ENCODE results near the gene ROBO3. TPM values are rescaled to one million over a fixed set of nuclear protein-coding genes. Genes with fewer than 3 reads are reported as not detected.

Gene ROBO3
- total RNA-seq, 4 donors from 2014 or later = 5.6 to 38.6 (median 17.0) TPM

DNA sequence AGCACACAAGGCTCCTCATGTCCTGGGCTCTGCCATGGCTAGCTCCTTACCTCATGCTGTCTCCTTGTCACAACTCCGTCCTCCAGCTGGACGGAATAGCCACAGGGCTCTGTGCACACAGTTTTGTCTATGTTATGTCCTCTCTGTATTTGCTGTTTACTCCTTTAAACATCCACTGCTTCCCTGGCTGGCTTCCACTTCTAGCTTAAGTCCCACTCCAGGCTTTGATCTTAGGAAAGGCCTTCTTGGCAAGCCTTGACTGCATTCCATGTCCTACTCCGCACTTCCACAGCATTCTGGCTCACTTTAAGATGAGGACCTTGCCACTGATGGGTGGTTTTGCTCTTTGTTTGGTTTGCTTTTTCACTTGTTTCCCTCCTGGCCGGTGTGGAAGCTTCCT, 22.9 kb upstream of the ROBO3 start:
- TF ChIP-seq POLR2A (IDR thresholded peaks at IDR 0.05) (no peak), EP300 (IDR thresholded peaks at IDR 0.05; ENCODE audit: low read depth) (no peak), POLR2AphosphoS5 (IDR thresholded peaks at IDR 0.05) (no peak)
- TF ChIP-seq, protein P1, sequence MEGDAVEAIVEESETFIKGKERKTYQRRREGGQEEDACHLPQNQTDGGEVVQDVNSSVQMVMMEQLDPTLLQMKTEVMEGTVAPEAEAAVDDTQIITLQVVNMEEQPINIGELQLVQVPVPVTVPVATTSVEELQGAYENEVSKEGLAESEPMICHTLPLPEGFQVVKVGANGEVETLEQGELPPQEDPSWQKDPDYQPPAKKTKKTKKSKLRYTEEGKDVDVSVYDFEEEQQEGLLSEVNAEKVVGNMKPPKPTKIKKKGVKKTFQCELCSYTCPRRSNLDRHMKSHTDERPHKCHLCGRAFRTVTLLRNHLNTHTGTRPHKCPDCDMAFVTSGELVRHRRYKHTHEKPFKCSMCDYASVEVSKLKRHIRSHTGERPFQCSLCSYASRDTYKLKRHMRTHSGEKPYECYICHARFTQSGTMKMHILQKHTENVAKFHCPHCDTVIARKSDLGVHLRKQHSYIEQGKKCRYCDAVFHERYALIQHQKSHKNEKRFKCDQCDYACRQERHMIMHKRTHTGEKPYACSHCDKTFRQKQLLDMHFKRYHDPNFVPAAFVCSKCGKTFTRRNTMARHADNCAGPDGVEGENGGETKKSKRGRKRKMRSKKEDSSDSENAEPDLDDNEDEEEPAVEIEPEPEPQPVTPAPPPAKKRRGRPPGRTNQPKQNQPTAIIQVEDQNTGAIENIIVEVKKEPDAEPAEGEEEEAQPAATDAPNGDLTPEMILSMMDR (IDR thresholded peaks at IDR 0.05) = no peak
- peaks cover 98% of the 10 kb centered on the region for H3K27me3 ChIP-seq
- no peak for DNase-seq
- in situ Hi-C loops (cut with MboI; ENCODE audit: low pct_ligation_motif_present in 1 of 4, low pct_unique_long_range_greater_than_20kb in 1 of 4, low sequenced_read_pairs in 3 of 4) (loop anchor here in 2 of 4 donors (25.0 kb wide), 2 partner anchors 180 to 430 kb away; partner anchors contain the start of genes SIAE (in 2 of the 2), SPA17 (in 2 of the 2) and OR8B4 (in 1 of the 2)), intact Hi-C loops (cut with DNase I; ENCODE audit: low total_unique reads) (no loop called here)
- no peak overlapping the region for H3K4me3 ChIP-seq
- H3K9me3 ChIP-seq = no peaks in the 10 kb centered on the region
- H3K4me1 ChIP-seq = peaks cover 10 to 30% (median 18%) of the 10 kb centered on the region in 4 donors
- no peaks in the 10 kb centered on the region for H3K36me3 ChIP-seq
- 39 to 53% methylated on average over 3 to 4 of the region's 4 CpGs for WGBS, 2 donors (ENCODE audit: low coverage in 1 of 2)
- no peak overlapping the region for H3K27ac ChIP-seq

DNA sequence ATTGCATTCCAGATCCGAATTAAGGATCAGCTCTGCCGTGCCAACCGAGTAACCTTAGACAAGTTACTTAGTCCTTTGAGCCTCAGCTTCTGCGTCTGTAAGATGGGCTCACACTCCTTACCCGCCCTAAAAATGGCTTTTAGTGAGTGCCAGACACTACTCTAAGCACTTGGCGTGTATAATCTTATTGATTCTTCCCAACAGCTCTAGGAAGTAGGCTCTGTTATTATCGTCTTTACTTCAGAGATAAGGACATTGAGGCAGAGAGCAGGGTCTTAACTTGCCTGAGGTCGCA, 21.7 kb upstream of the ROBO3 start:
- intact Hi-C loops (cut with DNase I; ENCODE audit: low total_unique reads) (no loop called here), in situ Hi-C loops (cut with MboI; ENCODE audit: low pct_ligation_motif_present in 1 of 4, low pct_unique_long_range_greater_than_20kb in 1 of 4, low sequenced_read_pairs in 3 of 4) (loop anchor here in 2 of 4 donors (25.0 kb wide), 2 partner anchors 181 to 431 kb away; partner anchors contain the start of genes SIAE (in 2 of the 2), SPA17 (in 2 of the 2) and OR8B4 (in 1 of the 2))
- Histone ChIP-seq H3K27me3 (peaks cover 100% of the 10 kb centered on the region), H3K36me3 (no peaks in the 10 kb centered on the region), H3K9me3 (no peaks in the 10 kb centered on the region), H3K4me1 (peaks cover 10 to 29% (median 18%) of the 10 kb centered on the region in 4 donors), H3K4me3 (no peak overlapping the region), H3K27ac (no peak overlapping the region)
- DNase-seq = no peak
- TF ChIP-seq POLR2AphosphoS5 (IDR thresholded peaks at IDR 0.05) (no peak), EP300 (IDR thresholded peaks at IDR 0.05; ENCODE audit: low read depth) (no peak), POLR2A (IDR thresholded peaks at IDR 0.05) (no peak)
- TF ChIP-seq, protein P1 (IDR thresholded peaks at IDR 0.05) = no peak
- 5 to 12% methylated on average over 4 to 8 of the region's 8 CpGs for WGBS, 2 donors (ENCODE audit: low coverage in 1 of 2)

DNA sequence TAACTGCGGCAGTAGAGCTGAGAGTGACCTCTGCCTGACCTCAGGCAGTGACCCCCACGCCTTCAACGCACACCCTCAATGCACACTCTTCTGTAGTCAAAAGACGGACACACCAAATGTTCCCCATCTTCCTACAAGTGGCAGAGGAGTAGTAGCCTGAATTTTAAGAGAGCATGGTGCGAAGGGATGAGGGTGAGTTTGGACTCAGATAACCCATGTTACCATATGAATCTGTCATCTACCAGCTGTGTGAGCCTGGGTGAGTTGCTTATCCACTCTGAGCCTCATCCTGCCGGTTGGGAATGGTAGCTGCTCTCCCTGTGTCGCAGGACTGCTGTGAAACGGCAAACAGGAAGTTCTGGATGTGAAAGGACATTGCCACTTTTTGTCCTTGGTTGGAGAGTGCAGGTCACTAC, 20.6 kb upstream of the ROBO3 start:
- no peaks in the 10 kb centered on the region for H3K36me3 ChIP-seq
- no peak overlapping the region for H3K4me3 ChIP-seq
- H3K4me1 ChIP-seq = peaks cover 3 to 20% (median 10%) of the 10 kb centered on the region in 4 donors
- H3K27me3 ChIP-seq = peaks cover 100% of the 10 kb centered on the region
- no peak for DNase-seq
- 17% methylated on average over 8 of the region's 8 CpGs; no CpG with 5 or more reads in 1 of the 2 donors for WGBS, 2 donors (ENCODE audit: low coverage in 1 of 2)
- intact Hi-C loops (cut with DNase I; ENCODE audit: low total_unique reads) = no loop called here
- in situ Hi-C loops (cut with MboI; ENCODE audit: low pct_ligation_motif_present in 1 of 4, low pct_unique_long_range_greater_than_20kb in 1 of 4, low sequenced_read_pairs in 3 of 4) = loop anchor here in 2 of 4 donors (25.0 kb wide), 2 partner anchors 182 to 432 kb away; partner anchors contain the start of genes SIAE (in 2 of the 2), SPA17 (in 2 of the 2) and OR8B4 (in 1 of the 2)
- no peak for TF ChIP-seq POLR2AphosphoS5 (IDR thresholded peaks at IDR 0.05)
- no peak for TF ChIP-seq POLR2A (IDR thresholded peaks at IDR 0.05)
- TF ChIP-seq, protein P1 (IDR thresholded peaks at IDR 0.05) = no peak
- TF ChIP-seq EP300 (IDR thresholded peaks at IDR 0.05; ENCODE audit: low read depth) = no peak
- H3K9me3 ChIP-seq = no peaks in the 10 kb centered on the region
- H3K27ac ChIP-seq = no peak overlapping the region

DNA sequence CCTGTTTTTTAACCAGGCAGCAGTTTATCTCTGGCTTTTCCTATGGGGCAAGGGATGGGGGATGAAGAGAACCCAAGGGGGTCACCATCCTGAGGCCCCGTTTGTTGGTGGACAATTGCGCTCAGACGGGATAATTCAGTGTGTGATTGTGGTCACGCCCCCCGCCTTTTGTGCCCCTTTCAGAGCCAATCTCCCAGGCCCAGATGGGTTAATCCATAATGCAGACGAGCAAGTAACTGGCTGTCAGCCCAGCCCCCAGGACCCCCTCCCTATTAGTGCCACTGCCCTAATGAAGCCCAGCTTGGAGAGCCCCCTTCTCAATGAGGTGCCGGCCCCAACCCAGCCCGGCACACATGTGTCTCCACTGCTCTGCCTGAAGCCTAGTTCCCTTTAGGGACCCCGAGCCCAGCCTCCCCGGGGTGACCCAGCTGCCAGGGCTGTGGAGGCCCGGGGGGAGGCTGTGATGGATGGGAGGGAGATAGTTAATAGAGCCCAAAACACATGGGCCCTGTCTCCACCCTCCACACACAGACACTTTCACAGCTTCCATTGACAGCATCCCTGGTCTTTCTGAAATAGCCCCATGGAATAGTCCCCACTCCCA, 19.1 kb upstream of the ROBO3 start:
- no peak for DNase-seq
- peaks cover 100% of the 10 kb centered on the region for H3K27me3 ChIP-seq
- TF ChIP-seq, protein P1 (IDR thresholded peaks at IDR 0.05) = no peak
- TF ChIP-seq EP300 (IDR thresholded peaks at IDR 0.05; ENCODE audit: low read depth) = no peak
- TF ChIP-seq POLR2A (IDR thresholded peaks at IDR 0.05) = no peak
- no peak for TF ChIP-seq POLR2AphosphoS5 (IDR thresholded peaks at IDR 0.05)
- in situ Hi-C loops (cut with MboI; ENCODE audit: low pct_ligation_motif_present in 1 of 4, low pct_unique_long_range_greater_than_20kb in 1 of 4, low sequenced_read_pairs in 3 of 4) = loop anchor here in 2 of 4 donors (25.0 kb wide), 2 partner anchors 184 to 434 kb away; partner anchors contain the start of genes SIAE (in 2 of the 2), SPA17 (in 2 of the 2) and OR8B4 (in 1 of the 2)
- WGBS, 2 donors (ENCODE audit: low coverage in 1 of 2) = 15% methylated on average over 11 of the region's 11 CpGs; no CpG with 5 or more reads in 1 of the 2 donors
- peaks cover 0 to 16% (median 6%) of the 10 kb centered on the region in 4 donors for H3K4me1 ChIP-seq
- H3K4me3 ChIP-seq = no peak overlapping the region
- intact Hi-C loops (cut with DNase I; ENCODE audit: low total_unique reads) = no loop called here
- no peaks in the 10 kb centered on the region for H3K9me3 ChIP-seq
- H3K27ac ChIP-seq = no peak overlapping the region
- H3K36me3 ChIP-seq = no peaks in the 10 kb centered on the region

Measured in transverse colon (tissue), 4 donors.